Activated CD4-positive, alpha-beta T cell treated with anti-CD3 and anti-CD28 coated beads, Interleukin-2, Interleukin-6, amounts not matched to agents 100 ng/mL and 50 ng/mL, durations not matched to agents 16 hours and 8 hours (primary cell): ENCODE data around the gene GEMIN7.
"Not testable (repeated sequence)": the region's sequence is repeated elsewhere in the genome, so short reads cannot be mapped to it uniquely, and the experiment has no call there.

Experiments used
- DNase-seq: peaks from one replicate; pipeline ENCODE4 v3.0.0-alpha.2; 2020

GEMIN7 gene

DNA sequence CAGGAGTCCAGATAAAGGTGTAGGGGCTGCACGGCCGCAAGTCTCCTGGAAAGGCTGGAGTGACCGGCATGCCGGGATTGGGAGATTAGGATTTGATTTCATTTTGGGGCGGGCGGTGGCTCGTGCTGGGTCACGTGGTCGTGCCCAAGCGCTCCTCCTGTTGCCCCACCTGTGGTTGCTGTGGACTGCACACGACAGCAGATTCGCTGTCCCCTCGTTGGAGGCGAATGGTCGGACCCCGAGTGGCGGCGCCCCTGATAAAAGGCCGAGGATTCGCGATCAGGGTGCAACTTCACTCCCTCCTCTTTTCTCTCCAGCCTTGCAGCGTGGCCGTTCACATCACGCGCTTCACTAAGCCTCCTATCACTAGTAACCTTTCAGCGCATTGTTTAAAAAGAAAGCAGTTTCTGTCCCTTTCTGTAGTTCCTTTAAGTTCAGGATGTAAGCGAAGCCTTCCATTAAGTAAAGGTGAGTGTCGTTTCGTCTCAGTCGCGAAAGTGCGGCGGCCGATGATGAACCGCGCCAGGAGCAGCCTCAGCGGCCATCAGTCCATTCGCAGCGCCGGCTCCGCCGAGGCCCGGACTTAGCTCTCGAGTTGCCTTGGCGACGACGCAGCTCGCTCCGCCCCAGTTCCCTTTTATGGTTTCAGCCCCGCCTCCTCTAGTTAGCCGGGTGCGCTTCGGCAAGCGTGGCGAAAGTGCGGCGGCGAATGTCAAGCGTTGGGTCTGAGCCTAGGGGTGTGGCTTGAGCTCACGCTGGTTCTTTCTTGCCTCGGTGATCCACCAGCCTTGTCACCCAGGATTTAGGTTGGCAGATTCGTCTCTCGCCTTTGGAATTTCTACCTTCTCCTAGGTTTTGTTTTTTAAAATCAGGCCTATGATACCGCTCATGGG, 12.2 kb downstream of the GEMIN7 start:
- DNase-seq = peak; percentile 99

DNA sequence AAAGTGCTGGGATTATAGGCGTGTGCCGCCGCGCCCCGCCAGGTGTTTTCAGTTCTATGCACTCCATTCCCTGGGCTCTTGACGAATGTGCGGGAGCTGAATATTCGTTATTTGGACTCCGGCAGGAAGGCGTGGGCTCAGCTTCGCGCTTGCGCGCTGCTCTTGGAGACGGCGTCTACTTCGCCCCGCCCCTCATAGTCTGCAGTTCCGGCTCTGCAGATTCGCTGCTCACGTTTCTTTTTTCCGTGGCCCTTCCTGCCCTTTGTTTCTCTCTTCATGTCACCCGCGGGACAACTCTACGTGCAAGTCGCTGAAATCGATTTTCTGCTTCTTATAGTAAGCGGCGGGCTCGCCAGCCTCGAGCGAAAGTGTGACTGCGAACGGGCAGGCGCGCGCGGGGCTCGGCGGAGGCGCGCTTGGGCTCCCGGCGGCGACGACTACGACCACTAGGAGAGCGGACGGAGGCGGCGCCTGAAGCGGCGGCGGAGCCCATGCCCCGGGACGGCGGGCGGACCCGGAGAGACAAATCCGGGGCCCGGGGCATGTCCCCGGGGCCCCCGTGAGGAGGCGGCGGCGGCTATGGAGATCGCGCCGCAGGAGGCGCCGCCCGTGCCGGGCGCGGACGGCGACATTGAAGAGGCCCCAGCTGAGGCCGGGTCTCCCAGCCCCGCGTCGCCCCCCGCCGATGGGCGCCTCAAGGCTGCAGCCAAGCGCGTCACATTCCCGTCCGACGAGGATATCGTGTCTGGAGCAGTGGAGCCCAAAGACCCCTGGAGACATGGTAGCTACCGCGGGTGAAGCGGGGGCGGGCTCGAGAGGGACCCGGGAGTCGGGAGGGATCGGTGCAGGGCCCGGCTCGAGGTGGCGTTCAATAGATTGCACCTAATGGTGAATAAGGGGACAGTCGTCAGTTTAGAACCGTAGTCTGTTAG, 14.0 kb downstream of the GEMIN7 start, which contains the start of gene PPP1R37:
TSS of gene PPP1R37 (plus strand) at position 433 of the 932 bp plus-strand sequence. CDS start at position 580, 147 bp downstream.
- peak; percentile 95 for DNase-seq

DNA sequence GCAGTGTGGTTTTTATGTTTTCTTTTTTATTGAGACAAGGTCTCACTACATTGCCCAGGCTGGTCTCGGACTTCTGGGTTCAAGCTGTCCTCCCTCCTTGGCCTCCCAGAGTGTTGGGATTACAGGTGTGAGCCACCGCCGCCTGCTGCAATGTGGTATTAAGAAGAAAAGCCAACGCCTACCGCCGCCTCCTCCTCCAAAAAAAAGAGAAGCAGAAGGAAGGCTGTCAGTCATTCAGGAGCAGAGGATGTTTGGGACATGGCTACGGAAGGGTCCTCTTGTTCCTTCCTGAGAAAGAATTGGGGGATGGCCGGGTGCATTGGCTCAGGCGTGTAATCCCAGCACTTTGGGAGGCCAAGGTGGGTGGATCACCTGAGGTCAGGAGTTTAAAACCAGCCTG, 15.1 kb downstream of the GEMIN7 start:
- no peak for DNase-seq

DNA sequence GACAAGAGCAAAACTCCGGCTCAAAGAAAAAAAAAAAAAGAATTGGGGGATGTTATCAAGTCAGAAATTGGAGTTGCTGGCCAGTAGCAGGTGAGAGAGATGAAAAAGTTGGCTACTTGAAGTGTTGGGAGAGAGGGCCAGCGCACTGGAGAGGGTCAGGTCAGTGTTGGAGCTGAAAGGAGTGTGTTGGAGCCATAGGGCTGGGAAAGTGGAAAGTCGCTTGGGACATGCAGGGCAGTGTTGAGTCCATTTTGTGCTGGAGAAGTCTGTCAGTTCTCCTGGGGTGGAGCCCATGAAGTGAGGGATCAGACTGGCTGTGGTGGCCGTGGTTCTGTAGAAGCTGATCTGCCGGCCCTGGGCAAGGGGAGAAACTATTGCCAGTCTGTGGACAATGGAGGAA, 15.6 kb downstream of the GEMIN7 start:
- no peak for DNase-seq

DNA sequence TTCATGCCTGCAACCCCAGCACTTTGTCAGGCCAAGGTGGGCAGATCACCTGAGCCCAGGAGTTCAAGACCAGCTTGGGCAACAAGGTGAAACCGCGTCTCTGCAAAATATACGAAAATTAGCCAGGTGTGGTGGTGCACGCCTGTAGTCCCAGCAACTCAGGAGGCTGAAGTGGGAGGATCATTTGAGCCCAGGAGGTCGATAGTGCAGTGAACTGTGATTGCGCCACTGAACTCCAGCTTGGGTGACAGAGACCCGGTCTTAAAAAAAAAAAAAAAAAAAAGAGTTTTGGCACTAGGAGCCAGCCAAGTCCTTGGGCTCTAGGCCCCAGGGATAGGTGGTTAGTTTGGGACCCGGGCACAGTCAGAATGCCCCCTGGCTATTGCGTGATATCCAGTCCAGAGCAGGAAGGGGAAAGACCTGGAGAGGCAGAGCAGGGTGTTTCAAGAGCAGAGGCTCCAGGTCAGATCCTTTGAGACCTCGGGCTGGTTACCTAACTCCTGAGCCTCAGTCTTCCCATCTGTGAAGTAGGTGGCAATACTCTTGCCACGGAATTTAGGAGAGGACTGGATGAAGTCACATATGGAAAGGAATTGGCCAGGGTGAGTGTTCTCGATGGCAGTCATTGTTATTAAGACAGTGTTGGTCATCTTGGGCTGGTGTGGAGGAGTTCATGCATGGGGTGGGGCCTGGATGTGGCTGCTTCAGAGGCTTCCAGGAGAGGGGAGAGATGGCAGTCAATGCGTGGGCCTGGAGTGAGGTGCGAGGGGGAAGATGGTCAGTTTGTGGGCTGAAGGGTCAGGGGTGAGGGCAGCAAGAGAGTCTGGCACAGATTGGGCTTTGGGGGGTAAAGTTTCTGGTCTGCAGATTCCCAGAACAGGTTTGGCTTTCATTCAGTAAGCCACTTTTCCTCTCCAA, 16.7 kb downstream of the GEMIN7 start:
- no peak for DNase-seq

DNA sequence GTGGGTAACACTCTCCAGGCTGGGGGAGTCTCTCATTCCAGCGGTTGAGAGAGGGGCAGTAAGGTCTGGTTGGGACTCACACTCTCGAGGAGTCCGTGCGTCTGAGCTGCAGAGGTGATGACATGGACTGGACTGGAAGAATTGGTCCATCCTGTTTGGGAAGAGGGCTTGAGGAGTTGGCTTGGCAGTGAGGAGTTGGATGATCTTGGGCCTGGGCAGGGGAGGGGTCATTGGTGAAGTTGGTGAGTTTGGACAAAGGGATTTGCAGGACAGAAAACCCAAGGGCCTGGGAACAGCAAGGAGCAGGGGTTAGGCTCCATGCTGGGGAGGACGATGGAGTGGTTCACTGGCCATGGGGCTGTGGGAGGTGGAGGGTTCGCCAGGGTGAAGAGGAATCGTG, 17.6 kb downstream of the GEMIN7 start:
- DNase-seq = no peak

DNA sequence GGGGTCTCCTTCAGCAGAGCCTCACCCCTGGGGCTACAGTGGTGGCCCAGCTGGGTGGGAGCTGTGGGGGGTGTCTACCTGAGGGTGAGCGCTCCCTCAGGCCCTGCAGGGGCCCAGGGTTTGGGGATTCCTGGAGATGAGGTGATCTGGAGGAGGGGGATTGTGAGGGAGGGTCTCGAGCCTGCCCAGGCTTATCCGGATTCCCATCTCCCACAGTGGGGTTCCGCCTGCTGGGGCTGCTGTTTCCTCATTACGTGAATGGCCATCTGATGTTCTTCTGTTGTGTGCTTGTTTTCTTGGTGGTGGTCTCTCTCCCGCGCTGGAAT, 18.4 kb downstream of the GEMIN7 start:
- DNase-seq = no peak

DNA sequence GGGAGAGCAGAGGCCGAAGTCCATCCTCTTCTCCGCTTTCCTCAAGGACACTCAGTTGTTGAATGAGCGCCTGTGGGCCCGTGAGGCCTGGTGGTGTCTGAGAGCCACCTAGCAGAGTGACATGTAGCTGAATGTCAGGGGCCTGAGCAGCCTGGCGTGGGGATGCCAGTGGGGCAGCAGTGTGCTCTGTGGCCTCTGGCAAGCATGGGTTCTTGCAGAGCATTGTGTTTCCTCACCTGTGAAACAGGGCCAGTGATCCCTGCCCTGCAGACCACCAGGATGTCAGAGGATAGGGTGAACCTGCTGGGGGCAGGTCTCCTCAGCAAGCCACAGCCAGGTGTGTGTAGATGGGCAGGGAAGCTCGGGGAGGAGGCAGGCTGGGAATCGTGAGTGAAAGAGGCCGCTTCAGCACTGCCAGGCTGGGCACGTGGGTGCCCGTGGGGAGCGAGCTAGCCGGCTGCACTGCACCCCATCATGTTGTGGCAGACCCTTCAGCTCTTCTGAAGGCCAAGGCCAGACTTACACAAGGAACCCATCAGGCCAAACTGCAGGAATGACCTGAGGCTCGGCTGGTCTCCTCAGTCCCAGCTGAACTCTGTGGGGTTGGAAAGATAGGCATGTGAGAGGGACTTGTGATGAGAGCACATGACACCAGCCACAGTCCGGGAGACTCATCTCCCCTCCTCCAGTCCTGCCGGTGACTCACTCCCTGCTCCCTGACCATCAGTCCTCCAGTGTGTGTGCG, 18.9 kb downstream of the GEMIN7 start:
- no peak for DNase-seq

DNA sequence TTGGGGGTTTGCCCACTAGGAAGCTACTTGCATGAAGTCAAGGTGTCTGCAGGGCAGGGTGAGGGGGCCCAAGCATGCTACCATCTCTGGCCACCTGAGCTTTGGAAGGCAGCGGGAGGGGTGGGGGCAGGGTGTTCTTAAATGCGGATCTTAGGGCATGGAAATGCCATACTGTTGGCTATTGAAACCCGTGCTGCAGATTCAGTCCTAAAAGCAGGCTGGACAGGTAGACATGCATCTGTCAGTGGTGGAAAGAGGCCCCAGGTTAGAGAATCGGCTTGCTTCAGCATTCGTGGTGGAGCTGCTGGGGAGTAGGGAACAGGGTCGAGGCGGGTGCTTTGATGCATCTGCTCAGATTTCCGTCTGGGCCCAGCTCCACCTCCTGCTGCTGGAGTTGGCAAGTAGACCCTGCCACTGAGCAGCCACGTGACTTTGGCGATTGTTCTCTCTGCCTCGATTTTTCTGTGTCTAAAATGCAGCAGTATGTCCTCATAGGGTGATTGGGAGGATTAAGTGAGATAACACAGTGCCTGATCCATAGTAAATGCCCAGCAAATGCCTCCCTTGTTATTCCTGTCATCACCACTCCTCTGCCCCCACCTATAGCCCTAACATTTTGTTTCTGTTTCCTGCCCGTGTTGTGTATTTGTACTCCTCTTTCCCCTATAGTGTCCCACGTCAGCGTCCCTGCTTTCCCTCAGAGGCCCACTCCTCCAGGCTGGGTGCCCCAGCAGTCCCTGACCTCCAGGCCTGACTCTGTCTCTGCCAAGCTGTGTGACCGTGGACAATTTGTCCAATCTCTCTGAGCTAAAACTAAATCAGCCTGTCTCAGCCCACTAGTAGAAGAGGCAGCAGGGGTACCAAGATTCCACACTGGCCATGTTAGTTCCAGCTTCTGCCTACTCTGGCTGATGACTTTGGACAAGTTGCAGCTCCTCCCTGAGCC, 19.7 kb downstream of the GEMIN7 start:
- DNase-seq = no peak

DNA sequence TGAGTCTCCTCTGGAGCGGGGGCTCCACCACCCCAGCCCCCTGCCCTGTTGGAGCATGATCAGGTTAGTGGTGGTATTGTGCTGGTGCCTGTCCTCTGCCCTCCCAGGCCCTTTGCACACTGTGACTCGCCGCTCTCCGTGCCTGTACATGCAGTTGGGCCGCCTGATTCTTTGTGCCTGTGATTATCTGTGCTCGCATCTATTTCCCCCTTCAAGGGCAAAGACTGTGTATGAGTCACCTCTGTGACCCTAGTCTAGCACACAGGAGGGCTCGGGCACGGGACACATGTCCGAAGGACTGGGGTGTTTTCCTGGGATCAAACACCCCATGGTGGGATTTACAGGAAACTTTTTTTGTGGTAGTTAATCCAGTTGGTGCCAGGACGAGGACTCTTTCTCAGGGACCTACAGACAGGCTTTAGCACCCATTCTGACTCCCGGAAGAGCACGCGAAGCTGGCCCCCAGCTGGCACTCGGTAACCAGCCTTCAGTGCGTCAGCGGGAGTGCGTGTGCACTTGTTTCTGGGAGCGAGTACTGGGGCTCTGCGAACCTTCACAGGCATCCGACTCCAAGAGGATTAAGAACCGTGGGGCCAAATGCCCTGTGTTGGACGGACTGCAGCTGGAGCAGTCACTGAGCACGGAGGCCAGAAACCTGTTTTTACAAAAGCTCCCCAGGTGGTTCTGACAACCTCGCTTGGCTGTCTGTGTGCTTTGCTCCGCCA, 20.6 kb downstream of the GEMIN7 start:
- DNase-seq = no peak

DNA sequence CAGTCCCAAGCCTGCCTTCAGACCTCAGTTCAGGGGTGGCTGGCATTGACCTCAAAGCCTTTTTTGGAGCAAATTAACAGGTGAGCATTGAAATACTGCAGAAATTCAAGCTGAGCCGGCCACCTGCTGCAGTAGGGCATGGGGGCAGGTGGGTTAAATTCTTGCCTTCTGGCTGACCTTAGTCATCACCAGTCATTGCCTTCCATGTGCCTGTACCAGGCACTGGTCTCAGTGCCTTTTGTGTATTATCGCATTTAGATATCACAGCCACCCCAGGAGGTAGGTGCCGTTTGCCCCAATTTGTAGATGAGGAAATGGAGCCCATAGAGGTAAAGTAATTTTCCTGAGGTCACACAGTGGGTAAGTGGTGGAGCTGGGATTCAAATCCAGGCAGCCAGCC, 21.1 kb downstream of the GEMIN7 start:
- no peak for DNase-seq

DNA sequence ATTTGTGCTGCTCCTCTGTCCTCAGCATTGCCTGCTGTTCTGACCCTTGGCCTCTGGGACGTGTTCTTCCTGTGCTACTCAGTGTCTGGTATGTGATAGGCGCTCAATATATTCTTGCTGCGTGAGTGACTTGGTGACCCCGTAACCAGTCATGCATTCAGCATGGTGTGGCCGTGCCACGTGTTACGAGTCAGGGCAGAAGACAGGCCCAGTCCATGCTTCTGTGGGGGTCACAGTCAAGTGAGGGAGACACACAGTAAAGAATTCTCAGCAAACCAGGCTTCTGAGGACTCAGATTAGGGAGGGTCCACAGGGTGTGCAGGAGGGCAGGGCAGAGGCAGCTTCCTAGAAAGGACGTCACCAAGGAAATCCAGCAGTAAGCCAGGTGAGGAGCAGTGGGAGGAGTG, 21.8 kb downstream of the GEMIN7 start:
- DNase-seq = no peak

DNA sequence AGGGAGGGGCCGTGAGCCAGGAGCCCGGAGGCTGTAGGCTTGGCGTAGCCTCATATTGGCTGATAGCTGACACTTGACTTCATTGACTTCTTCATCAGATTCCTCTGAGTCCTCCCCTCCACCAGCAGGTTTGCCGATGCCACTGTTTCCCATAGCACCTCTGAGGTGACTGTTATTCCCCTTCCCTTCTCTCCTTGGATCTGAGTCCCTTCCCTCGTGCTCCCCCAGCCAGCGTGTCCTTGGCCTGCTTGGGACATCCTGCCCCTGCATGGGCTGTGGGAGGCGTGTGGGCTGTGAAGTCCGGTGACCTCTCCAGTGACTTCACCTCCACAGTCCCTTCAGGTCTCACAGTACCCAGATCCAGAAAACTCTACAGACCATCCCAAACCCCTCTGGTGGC, 22.7 kb downstream of the GEMIN7 start:
- DNase-seq = no peak

DNA sequence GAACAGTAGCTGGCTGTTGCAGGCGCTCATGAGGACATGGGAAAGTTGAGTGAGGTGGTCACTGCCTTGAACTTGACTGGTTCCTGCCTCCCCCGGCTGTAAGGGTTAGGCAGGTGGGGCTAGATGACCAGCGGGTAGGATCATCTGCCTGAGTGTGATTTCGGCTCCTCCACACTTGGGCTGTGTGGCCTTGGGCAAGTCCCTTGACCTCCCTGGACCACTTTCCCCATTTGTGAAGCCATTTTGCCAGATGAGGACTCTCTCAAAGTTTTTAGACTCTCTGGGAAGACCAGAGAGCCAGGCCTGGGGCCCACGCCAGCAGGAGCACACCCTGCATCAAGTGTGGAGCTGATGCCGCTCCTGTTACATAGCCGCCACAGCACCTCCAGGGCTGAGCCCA, 23.4 kb downstream of the GEMIN7 start:
- no peak for DNase-seq

DNA sequence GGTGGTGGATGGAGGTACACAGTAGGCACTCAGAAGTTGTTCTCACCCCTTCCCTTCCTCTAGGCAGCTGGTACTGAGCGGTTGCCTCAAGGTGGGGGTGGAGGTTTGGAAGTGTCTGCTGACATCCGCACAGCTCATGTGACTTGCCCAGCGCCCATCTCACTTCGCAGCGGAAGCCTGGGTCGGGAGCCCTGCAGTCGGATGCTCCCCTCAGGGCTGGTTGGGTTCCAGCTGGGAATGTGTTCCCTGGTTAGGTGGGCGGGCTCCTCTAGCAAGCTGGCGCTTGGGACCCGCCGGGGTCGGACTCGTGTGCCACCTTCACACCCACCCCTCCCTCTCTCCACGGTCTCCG, 24.1 kb downstream of the GEMIN7 start:
- DNase-seq = peak; percentile 48

DNA sequence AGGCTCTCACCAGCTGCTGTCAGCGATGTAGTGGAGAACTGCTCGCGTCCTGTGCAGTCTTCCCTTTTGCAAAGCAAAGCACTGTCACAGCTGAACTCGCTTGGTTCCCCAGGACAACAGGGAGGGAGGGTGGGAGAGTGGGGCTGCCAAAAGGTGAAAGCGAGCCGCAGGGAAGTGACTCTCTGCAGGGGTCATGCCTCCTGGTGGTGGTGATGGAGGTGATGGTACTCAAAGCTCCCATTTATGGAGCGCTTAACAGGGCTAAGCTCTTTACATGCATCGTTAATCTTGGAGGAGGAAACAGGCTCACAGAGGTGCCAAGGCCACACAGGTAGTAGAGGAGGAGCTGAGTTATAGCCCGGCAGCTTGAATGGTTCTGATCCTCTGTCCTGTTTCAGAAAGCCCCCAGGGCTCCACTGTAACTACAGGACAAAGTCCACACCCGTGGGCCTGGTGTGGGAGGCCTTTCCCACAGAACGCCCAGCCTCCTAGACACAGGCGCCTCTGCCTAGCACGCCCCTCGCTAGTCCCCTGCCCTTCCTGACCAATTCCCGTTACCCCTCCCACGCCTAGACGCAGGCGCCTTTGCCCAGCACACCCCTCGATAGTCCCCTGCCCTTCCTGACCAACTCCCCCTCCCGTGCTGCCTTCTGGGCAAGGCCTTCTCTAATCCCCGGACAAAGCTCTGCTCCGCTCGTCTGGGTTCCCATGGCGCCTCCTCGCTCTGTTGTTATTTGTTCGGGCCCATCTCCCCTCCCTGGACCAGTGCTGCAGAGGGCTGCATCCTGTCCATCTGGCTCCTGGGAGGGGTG, 24.7 kb downstream of the GEMIN7 start:
- DNase-seq = no peak

DNA sequence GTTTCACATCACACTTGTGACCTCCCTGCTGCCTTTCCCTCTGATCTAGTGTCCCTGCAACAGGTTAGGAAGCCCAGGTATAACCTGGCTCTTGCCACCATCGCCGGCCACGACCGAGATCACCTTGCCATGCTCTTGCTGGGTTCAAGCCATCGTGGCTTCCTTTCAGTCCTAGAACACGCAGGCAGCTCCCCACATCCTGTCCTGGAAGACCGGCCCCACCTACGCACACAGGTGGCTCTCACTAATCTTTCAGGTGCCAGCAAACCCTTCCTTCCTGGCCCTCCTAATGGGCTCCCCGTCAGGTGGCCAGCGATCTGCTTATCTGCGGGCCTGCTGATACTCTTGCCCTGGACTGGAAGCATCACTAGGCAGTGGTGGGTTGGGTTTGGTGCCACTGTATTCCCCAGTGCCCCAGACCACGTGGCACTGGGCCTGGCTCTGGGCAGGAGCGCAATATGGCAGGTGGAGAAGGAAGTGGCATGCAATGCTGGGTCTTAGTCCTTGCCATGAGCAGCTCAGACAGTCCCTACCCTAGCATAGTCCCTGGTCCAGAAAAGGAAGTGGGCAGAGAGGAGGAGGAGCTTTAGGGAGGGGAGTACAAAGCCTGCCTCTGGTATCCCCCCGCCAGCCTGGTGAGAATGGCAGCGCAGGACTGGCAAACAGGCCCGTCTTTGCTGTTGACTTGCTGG, 25.7 kb downstream of the GEMIN7 start:
- DNase-seq = no peak

DNA sequence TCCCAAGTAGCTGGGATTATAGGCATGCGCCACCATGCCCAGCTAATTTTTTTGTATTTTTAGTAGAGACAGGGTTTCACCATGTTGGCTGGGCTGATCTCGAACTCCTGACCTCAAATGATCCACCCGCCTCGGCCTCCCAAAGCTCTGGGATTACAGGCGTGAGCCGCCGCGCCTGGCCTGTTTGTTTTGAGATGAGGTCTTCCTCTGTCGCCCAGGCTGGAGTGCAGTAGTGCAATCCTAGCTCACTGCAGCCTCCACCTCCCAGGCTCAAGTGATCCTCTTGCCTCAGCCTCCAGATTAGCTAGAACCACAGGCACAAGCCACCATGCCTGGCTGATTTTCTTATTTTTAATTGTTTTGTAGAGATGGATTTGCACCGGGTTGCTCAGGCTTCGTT, 27.3 kb downstream of the GEMIN7 start:
- DNase-seq = not testable (repeated sequence)
